H1 (cell line): ENCODE data around the gene TMEM151B. TPM values are rescaled to one million over a fixed set of nuclear protein-coding genes. Genes with fewer than 3 reads are reported as not detected.

ENCODE experiments used
- CTCF ChIP-seq, 3 experiments: IDR thresholded peaks; 1 replicate in 2 of 3; 2 replicates in 1 of 3; pipeline versions ENCODE4 v1.5.1 to v1.6.1; 2011; ENCODE audit warnings: low read length in 3 of 3, mild to moderate bottlenecking in 3 of 3, inconsistent platforms in 2 of 3, low read depth in 1 of 3, moderate library complexity in 1 of 3; ENCODE audit not compliant: insufficient read depth in 1 of 3; ENCODE audit errors: control extremely low read depth in 1 of 3
- HDAC6 ChIP-seq: IDR thresholded peaks from one replicate; pipeline ENCODE4 v1.7.1; 2012; ENCODE audit warnings: low read depth, mild to moderate bottlenecking, inconsistent platforms, low read length, moderate library complexity
- TEAD4 ChIP-seq: IDR thresholded peaks from 2 replicates; pipeline ENCODE4 v1.6.1; 2012; ENCODE audit warnings: low read depth, low read length, inconsistent platforms, mixed read lengths
- polyA plus RNA-seq, 7 experiments: library from polyadenylated mRNA; depleted of rRNA in 3 of 7; stranded (reverse) in 5 of 7; unstranded in 2 of 7; fragments of >200 nt in 5 of 7; fragments of 200-250 nt in 2 of 7; gene quantifications; 1 replicate in 5 of 7; 2 replicates in 1 of 7; 4 replicates in 1 of 7; pipeline versions ENCODE4 v1.2.1 to v1.2.3, GENCODE V29; 2011 to 2013; ENCODE audit warnings: missing spikeins in 2 of 7, mixed read lengths in 2 of 7
- total RNA-seq: library from RNA; stranded (reverse); fragmentation: NEBNext Ultra II Directional; extraction: Animal tissue kit (Norgen Biotek cat#: 25700); gene quantifications from 2 replicates; pipeline ENCODE4 v1.2.1, GENCODE V29; 2021

The TMEM151B gene
- total and polyA plus RNA-seq, 2 of the 8 experiments (the other 6 are each of a cell fraction or from before 2014, with no cell fraction given) = 8.0 to 15.5 TPM

- peak in 2 of 3 experiments; percentile 16 to 26; a peak in 2 of 4 replicates for TF ChIP-seq CTCF (IDR thresholded peaks at IDR 0.05; ENCODE audit: control extremely low read depth in 1 of 3, insufficient read depth in 1 of 3, low read depth in 1 of 3, low read length in 3 of 3)
- no peak for TF ChIP-seq HDAC6
- no peak for TF ChIP-seq TEAD4
Measured at GRCh38 chr6:44298055-44298803, 28.0 kb downstream of the TMEM151B start (continued).
